Stomach (tissue), 9 donors: ENCODE data around the gene ANO1. TPM values are rescaled to one million over a fixed set of nuclear protein-coding genes. Genes with fewer than 3 reads are reported as not detected.

Experiments used
- DNase-seq, 2 donors: peaks; one replicate each; pipeline versions ENCODE4 v3.0.0 to v3.0.0-alpha.2; 2013 to 2019
- H3K27ac ChIP-seq, 5 donors: fragments of 200-600 bp in 4 of 5; sonication (generic) in 4 of 5; one replicate each; pipeline ENCODE4 v1.5.1; 2013 to 2019; ENCODE audit warnings: mild to moderate bottlenecking in 1 of 5, moderate library complexity in 1 of 5
- H3K27me3 ChIP-seq, 3 donors: fragments of 200-600 bp; sonication (generic); one replicate each; pipeline ENCODE4 v1.5.1; 2017 to 2019; ENCODE audit warnings: mixed run types in 1 of 3
- H3K36me3 ChIP-seq, 4 donors: fragments of 200-600 bp; sonication (generic); 1 replicate in 3 of 4; 2 replicates in 1 of 4; pipeline ENCODE4 v1.5.1; 2016 to 2019
- H3K4me1 ChIP-seq, 4 donors: fragments of 200-600 bp; sonication (generic); one replicate each; pipeline ENCODE4 v1.5.1; 2016 to 2019
- H3K4me3 ChIP-seq, 4 donors: fragments of 200-600 bp; sonication (generic) in 3 of 4; one replicate each; pipeline ENCODE4 v1.5.1; 2016 to 2019; ENCODE audit warnings: mild to moderate bottlenecking in 1 of 4
- H3K9me3 ChIP-seq, 4 donors: fragments of 200-600 bp; sonication (generic); one replicate each; pipeline ENCODE4 v1.5.1; 2016 to 2019
- CTCF ChIP-seq, 7 experiments: fragments of 450-650 bp in 4 of 7; fragments of 200-600 bp in 3 of 7; sonication (generic) in 3 of 7; IDR thresholded peaks; one replicate each; pipeline ENCODE4 v1.5.1; 2016 to 2019; ENCODE audit warnings: antibody characterized with exemption in 7 of 7, control low read depth in 2 of 7, mild to moderate bottlenecking in 1 of 7
- EP300 ChIP-seq: sonication (generic); formaldehyde crosslinking; IDR thresholded peaks from one replicate; pipeline ENCODE4 v1.6.1; 2017; ENCODE audit warnings: antibody characterized with exemption
- POLR2A ChIP-seq, 4 donors: fragments of 450-650 bp; IDR thresholded peaks; one replicate each; pipeline ENCODE4 v1.6.1; 2016; ENCODE audit warnings: antibody characterized with exemption in 4 of 4, control low read depth in 2 of 4, mild to moderate bottlenecking in 1 of 4, moderate library complexity in 1 of 4
- POLR2AphosphoS5 ChIP-seq, 3 donors: sonication (generic); formaldehyde crosslinking; IDR thresholded peaks; one replicate each; pipeline ENCODE4 v1.6.1; 2016; ENCODE audit warnings: antibody characterized with exemption in 3 of 3
- WGBS, 5 donors: extraction: QIAGEN DNeasy Blood & Tissue Kit in 3 of 5; methylation state at CpG; one replicate each; pipeline versions ENCODE4 v1.1.5 to v1.1.7; 2013 to 2018; 5-methylcytosine and 5-hydroxymethylcytosine counted together
- intact Hi-C: fragments of 100-400 bp; cut with DNase I; formaldehyde crosslinking; loops from one replicate; pipeline ENCODE4 v1.15.1; 2023; ENCODE audit warnings: low total_unique reads
- polyA plus RNA-seq, 3 donors: library from polyadenylated mRNA; stranded (reverse); fragments of 200-250 nt; gene quantifications; one replicate each; pipeline ENCODE4 v1.2.3, GENCODE V29; 2013
- total RNA-seq, 5 donors: library from RNA; depleted of rRNA; stranded (reverse); fragments of >200 nt; gene quantifications; one replicate each; pipeline versions ENCODE4 v1.1.0 to v1.2.3, GENCODE V29; 2014 to 2016
- donor health status: healthy with polysubstance abuse.
- donor health status: Bipolar disorder and iron deficiency.
- donor health status: healthy.

The ANO1 gene
- total and polyA plus RNA-seq, 8 donors = 1.8 to 69.6 (median 12.9) TPM

DNA sequence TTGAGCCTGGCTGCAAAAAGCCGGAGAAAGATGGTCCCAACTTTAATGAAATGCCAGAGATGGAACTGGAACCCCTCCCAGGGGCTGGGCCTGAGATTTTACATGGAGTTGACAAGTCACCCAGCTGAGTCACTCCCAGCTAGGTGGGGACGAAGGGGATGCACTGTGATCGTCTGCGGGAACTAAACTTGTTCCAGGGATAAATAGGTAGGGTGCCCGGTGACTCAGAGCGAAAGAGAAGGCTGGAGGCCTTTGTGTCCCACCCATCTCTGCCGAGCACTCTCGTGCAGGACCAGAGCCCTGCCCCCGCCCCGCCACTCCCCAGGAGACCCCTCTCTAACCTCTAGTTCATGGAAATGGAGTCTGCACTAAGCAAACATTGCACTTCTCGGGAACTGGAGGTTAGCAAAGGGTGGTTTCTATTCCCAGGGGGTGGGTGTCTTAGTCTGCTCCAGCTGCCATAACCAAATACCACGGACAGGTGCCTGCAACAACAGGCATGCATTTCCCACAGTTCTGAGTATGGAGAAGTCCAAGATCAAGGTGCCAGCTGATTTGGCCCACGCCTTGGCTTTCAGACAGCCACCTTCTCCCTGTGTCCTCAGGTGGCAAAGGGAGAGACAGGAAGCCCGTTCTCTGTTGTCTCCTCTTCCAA, 64.2 kb downstream of the ANO1 start:
- H3K9me3 ChIP-seq = no peaks in the 10 kb centered on the region
- H3K27ac ChIP-seq = peak overlapping the region in 1 of 5 donors; percentile 16
- peaks cover 0 to 22% (median 16%) of the 10 kb centered on the region in 4 donors for H3K4me1 ChIP-seq
- intact Hi-C loops = no loop called here
- peaks cover 0 to 62% (median 4%) of the 10 kb centered on the region in 3 donors for H3K27me3 ChIP-seq
- DNase-seq = peak; percentile 30 to 62
- 46 to 68% (median 64%) methylated on average over 14 of the region's 14 CpGs for WGBS, 5 donors
- no peak overlapping the region for H3K4me3 ChIP-seq
- H3K36me3 ChIP-seq = no peaks in the 10 kb centered on the region
- TF ChIP-seq EP300 (no peak), POLR2A (IDR thresholded peaks at IDR 0.05) (no peak), CTCF (IDR thresholded peaks at IDR 0.05) (no peak), POLR2AphosphoS5 (IDR thresholded peaks at IDR 0.05) (no peak)

DNA sequence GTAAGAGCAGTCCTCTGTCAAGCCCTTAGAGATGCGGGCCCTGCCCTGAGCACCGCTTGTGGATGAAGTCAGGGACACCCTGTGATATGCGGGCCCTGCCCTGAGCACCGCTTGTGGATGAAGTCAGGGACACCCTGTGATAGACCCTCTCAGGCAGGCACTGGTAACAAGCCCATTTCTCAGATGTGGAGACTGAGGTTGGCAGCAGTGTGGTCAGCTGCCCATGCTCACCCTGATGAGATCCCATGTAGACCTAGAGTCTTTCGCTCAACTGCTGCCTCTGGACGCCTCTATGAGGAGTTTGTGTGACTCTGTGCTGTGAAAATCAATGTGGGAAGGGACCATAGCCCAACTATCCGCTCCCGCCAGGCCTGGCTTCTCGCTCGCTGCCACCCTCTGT, 66.1 kb downstream of the ANO1 start:
- TF ChIP-seq POLR2A (IDR thresholded peaks at IDR 0.05) (no peak), EP300 (no peak), POLR2AphosphoS5 (IDR thresholded peaks at IDR 0.05) (no peak), CTCF (IDR thresholded peaks at IDR 0.05) (no peak)
- no peak for DNase-seq
- H3K27ac ChIP-seq = no peak overlapping the region
- 93 to 98% (median 95%) methylated on average over 8 to 10 of the region's 10 CpGs for WGBS, 5 donors
- intact Hi-C loops = no loop called here
- H3K27me3 ChIP-seq = peaks cover 0 to 73% (median 4%) of the 10 kb centered on the region in 3 donors
- H3K4me1 ChIP-seq = peaks cover 0 to 22% (median 16%) of the 10 kb centered on the region in 4 donors
- peaks cover 0 to 4% (median 0%) of the 10 kb centered on the region in 4 donors for H3K36me3 ChIP-seq
- no peak overlapping the region for H3K4me3 ChIP-seq
- H3K9me3 ChIP-seq = no peaks in the 10 kb centered on the region

GRCh38 chr11:70145071-70145470, 67.0 kb downstream of the ANO1 start:
- intact Hi-C loops = no loop called here
- Histone ChIP-seq H3K27ac (no peak overlapping the region), H3K4me3 (no peak overlapping the region), H3K9me3 (no peaks in the 10 kb centered on the region), H3K36me3 (peaks cover 0 to 4% (median 0%) of the 10 kb centered on the region in 4 donors), H3K27me3 (peaks cover 0 to 73% (median 4%) of the 10 kb centered on the region in 3 donors), H3K4me1 (peaks cover 0 to 22% (median 16%) of the 10 kb centered on the region in 4 donors)
- no peak for DNase-seq
- 79 to 89% (median 84%) methylated on average over 6 of the region's 6 CpGs for WGBS, 5 donors
- TF ChIP-seq CTCF (IDR thresholded peaks at IDR 0.05) (no peak), EP300 (no peak), POLR2AphosphoS5 (IDR thresholded peaks at IDR 0.05) (no peak), POLR2A (IDR thresholded peaks at IDR 0.05) (no peak)

GRCh38 chr11:70145841-70146240, 67.7 kb downstream of the ANO1 start:
- intact Hi-C loops = no loop called here
- no peaks in the 10 kb centered on the region for H3K9me3 ChIP-seq
- H3K27ac ChIP-seq = no peak overlapping the region
- H3K27me3 ChIP-seq = peaks cover 0 to 73% (median 4%) of the 10 kb centered on the region in 3 donors
- 74 to 90% (median 83%) methylated on average over 4 of the region's 4 CpGs for WGBS, 5 donors
- H3K4me3 ChIP-seq = no peak overlapping the region
- H3K36me3 ChIP-seq = peaks cover 0 to 4% (median 0%) of the 10 kb centered on the region in 4 donors
- TF ChIP-seq EP300 (no peak), POLR2A (IDR thresholded peaks at IDR 0.05) (no peak), CTCF (IDR thresholded peaks at IDR 0.05) (no peak), POLR2AphosphoS5 (IDR thresholded peaks at IDR 0.05) (no peak)
- H3K4me1 ChIP-seq = peaks cover 0 to 16% (median 13%) of the 10 kb centered on the region in 4 donors
- no peak for DNase-seq
